Inferior parietal cortex (tissue), 1 donor: ENCODE results near the gene TCP11L2.
"Not testable (repeated sequence)": the region's sequence is repeated elsewhere in the genome, so short reads cannot be mapped to it uniquely, and the experiment has no call there.

ENCODE experiments used
- DNase-seq: peaks from one replicate; pipeline ENCODE4 v3.0.0-alpha.2; 2016; ENCODE audit errors: extremely low spot score

Gene TCP11L2

GRCh38 chr12:106343214-106343528 lies 40.6 kb downstream of the TCP11L2 start:
- no peak for DNase-seq

DNA sequence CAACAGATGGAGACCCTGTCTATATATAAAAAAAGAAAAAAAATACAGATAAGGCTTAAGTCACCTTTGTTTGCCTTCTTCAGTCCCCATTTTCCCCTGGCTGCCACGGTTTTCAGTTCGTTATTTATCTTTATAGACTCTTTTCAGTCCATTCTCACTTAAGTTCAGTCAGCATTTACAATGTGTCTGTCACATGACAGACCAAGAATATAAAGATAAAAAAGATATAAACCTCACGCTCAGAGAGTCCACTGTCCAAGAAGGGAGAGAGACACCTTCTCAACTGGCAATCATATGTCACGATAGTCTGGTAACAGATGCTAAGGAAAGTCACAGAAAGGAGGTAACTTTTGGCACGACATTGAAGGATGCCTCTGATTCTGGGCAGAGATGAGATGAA lies 41.6 kb downstream of the TCP11L2 start:
- no peak for DNase-seq

DNA sequence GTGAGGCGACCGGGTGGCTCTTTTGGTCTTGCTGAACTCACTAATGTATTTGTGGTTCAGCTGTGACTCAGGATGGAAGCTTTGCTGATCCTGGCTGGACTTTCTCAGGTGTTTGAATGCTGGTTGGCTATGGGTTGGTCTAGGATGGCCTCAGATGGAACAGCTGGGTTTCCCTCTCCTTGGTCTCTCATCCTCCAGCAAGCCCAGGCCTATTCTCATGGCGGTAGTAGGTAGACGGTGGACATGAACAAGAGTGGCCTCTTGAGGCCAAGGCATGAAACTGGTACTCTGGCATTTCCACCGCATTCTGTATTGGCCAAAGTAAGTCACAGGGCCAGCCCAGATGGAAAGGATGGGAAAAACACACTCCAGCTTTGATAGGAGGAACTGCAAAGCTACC lies 43.2 kb downstream of the TCP11L2 start:
- DNase-seq = peak; percentile 49

DNA sequence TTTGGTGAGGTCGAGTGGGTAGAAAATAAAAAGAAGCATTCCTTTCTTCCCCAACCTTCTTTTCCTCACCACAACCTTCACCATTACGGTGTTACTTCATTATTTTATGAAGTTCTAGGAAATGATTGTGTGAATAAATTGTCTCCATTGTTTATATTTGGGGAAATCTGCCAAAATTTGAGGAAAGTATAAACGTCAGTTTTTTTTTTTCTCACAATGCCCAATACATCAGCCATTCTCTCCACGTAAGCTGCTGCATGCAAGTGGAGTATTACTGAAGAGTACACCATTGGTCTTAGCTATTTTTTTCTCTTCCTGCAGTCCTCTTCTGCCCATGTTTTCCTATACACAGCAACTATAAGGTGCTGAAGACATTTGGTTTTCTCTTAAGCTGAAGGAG lies 45.9 kb downstream of the TCP11L2 start:
- no peak for DNase-seq

GRCh38 chr12:106353175-106353574 lies 50.6 kb downstream of the TCP11L2 start:
- no peak for DNase-seq

GRCh38 chr12:106357549-106358395 lies 55.2 kb downstream of the TCP11L2 start, which contains the start of gene POLR3B:
TSS of gene POLR3B (plus strand) at chr12:106357748. CDS start at chr12:106357880, 132 bp downstream.
- DNase-seq = peak; percentile 97

DNA sequence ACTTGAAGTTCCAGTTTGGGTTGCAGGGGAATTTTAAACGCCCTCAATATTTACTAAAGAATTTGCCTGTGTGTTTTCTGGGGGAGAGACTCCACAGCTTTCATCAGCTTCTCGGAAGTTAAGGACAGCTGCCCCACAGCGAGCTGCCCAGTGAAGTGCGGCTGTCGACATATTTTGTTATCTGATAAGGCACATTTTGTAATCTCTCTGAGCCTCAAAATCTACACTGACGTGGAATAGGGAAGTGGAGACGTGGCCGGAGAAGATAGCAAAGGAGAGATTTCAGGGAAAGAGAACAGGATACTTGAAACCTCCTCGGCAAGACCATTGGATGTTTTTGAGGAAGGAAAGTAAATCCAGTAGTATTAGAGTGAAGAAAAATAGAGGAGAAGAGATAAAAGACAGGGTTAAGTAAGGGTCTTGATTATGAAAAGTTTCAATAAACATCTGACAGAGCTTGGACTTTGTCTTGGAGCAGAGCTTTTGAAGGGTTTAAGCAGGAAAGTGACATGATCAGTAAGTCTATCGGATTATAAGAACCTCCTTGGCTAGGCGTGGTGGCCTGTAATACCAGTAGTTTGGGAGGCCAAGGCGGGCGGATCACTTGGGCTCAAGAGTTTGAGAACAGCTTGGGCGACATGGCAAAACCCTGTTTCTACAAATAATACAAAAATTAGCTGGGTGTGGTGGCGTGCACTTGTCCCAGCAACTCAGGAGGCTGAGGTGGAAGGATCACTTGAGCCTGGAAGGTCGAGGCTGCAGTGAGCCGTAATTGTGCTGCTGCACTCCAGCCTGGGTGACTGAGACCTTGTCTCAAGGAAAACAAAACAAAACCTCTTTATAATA lies 56.1 kb downstream of the TCP11L2 start:
- no peak for DNase-seq

- DNase-seq = no peak
Observed at GRCh38 chr12:106359646-106360399, 57.3 kb downstream of the TCP11L2 start.

- no peak for DNase-seq
Observed at GRCh38 chr12:106360400-106360994, 58.0 kb downstream of the TCP11L2 start.

DNA sequence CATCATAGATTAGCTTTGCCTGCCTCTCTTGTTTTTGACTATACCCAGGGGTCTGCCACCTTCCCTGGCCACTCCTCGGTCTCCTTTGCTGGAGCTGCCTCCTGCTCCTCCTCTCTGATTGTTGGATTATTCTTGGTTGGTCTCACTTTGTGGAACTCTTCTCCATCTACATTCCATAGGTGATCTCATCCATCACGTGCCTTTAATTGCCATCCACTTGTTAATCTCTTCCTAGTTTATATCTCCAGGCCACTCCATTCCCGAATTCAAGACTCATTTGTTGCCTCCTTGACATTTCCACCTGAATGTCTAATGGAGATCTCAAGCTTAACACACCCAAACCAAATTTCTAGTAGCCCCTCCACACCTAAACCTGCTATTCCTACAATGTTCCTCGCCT lies 60.4 kb downstream of the TCP11L2 start:
- DNase-seq = no peak

- DNase-seq = no peak
Observed at GRCh38 chr12:106364261-106364660, 61.7 kb downstream of the TCP11L2 start.

DNA sequence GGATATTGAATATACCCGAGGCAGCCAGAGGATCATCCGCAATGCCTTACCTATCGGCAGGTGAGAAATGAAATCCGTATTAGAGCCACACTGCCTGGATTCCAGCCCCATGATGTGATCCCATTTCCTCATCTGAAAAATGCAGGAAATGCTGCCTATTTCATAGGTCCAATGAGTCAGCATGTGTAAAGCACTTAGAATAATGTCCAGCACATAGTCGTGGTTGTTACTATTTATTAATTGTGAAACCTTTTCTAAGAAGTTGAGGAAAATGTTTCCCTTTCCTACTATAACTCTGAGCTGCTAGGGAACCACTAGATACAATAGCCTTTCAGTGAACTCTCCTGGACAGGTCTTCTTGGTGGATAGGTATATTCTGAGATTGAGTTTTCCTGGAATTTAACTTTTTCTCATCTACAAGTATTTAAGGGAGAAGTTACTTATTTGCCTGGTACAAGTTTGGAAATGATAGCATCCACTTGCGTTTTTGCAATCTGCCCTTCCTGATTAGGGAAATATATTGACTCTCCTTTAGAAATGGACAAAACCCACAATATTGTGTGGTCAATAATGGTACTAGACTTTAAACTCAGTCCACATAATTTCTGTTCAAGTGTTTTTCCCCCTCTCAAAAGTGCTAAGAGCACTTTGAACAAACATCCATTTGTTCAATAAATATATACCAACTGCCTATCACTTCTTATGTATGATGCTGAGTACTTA lies 67.3 kb downstream of the TCP11L2 start:
- DNase-seq = no peak

DNA sequence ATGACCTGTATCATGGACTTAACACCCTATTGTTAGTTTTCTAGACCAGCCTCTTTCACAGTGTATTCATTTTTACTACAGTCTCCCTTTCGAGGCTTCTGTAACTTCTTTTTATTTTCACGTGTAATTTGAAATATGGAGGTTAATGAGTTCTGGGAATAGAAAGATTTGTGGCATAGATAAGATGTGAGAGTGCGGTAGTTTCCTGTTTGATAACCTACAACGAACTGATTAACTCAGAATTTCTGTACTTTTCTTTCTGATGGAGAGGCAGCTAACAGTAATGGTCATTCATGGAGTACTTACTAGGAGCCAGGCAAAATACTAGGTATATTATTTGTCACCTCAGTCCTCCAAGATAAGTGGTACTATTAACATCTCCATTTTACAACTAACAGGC lies 76.3 kb downstream of the TCP11L2 start:
- DNase-seq = no peak

- DNase-seq = no peak
Observed at GRCh38 chr12:106380954-106381353, 78.4 kb downstream of the TCP11L2 start.

DNA sequence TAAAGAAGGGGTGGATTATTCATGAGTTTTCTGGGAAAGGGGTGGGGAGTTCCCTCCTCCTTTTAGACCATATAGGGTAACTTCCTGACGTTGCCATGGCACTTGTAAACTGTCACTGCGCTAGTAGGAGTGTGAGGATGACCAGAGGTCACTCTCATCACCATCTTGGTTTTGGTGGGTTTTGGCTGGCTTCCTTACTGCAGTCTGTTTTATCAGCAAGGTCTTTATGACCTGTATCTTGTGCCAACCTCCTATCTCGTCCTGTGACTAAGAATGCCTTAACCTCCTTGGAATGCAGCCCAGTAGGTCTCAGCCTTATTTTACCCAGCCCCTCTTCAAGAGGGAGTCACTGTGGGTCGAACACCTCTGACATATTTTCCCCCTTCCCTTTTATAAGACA lies 79.3 kb downstream of the TCP11L2 start:
- not testable (repeated sequence) for DNase-seq

DNA sequence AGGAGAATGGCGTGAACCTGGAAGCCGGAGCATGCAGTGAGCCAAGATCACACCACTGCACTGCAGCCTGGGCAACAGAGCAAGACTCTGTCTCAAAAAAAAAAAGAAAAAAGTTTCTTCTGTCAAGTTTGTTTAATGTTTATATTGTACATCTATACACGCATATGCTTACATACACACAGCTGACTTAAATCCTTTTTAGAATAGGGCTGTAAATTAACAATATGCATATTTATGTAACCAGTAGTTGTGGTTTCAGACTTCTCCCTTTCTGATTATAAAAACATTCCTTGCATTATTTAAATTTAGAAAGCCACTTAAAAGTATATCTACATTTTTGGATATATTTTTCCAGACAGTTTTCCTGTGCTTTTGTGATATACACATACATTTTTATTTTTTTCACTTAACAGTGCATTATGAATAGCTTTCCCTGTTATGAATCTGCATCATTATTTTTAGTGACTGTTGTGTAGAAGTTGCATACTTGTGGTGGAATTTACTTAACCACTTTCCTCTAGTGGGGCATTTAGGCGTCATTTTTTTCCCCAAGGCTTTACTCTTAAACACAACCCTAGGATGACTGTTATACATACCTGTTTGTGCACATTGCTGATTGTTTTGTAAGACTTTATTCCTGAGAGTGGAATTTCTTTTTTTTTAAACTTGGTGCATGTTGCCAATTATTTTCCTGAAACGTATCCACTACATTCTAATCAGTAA lies 84.4 kb downstream of the TCP11L2 start:
- no peak for DNase-seq

GRCh38 chr12:106387848-106388377 lies 85.4 kb downstream of the TCP11L2 start:
- no peak for DNase-seq

GRCh38 chr12:106389151-106389550 lies 86.6 kb downstream of the TCP11L2 start:
- DNase-seq = peak; percentile 20

DNA sequence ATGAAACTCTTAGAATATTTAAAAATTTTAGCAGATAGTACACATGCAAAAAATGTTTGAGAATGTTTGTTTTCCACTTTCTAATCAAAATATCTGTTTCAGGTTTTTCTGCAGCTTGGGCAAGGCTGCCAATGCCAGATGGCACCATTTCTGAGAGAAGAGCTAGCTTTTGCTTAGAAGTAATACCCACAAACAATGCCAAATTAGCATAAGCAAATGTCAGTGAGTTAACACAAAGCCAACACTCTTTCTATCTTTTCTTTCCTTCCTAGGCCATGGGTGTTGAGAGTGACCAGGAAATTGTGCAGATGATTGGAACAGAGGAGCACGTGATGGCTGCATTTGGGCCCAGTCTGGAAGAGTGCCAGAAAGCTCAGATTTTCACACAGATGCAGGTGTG lies 90.2 kb downstream of the TCP11L2 start:
- no peak for DNase-seq
